Activated T-helper 9 cell treated with anti-CD3 and anti-CD28 coated beads, Interleukin-2, amount 50 U/mL, for 16 hours (primary cell): ENCODE data around the gene CDC14B.

Source experiments
- DNase-seq: peaks from one replicate; pipeline ENCODE4 v3.0.0-alpha.2; 2020; ENCODE audit warnings: low read depth

The CDC14B gene

DNA sequence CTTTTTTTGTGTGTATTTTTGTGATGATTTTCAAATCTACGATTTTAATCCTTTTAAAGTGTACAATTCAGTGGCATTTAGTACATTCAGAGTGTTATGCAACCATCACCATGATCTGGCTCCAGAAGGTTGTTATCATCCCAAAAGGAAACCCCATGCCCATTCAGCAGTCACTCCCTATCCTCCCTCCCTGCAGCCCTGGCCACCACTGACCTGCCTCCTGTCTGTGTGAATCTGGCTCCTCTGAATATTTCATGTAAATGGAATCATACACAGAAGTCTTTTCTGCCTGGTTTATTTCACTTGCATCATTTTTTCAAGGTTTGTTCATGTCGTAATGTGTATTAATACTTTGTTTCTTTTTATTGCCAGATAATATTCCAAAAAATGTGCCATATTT, 137.2 kb downstream of the CDC14B start:
- DNase-seq = no peak

GRCh38 chr9:96480736-96481135, 138.9 kb downstream of the CDC14B start:
- no peak for DNase-seq

- DNase-seq = no peak
Observed at GRCh38 chr9:96478829-96479371, 140.7 kb downstream of the CDC14B start.

DNA sequence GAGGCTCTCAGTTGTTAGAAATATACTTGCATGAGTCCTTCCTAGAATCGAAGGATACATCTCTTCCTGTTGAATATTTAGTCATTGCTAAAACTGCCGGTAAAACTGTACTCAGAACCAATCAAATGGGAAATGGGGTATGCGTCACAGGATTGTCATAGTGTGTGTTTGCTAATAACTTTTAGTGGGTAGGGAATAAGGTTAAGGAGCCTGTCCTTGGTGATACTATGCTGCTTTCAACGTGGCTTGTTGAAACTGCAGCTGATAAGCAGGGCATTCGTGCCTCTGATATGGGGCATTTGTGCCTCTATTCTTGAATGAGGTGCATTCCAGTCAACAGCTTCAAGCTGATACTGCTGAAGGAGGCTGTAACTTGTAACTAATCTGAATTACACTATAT, 143.1 kb downstream of the CDC14B start:
- DNase-seq = no peak

- DNase-seq = no peak
Observed at GRCh38 chr9:96476013-96476412, 143.6 kb downstream of the CDC14B start.

DNA sequence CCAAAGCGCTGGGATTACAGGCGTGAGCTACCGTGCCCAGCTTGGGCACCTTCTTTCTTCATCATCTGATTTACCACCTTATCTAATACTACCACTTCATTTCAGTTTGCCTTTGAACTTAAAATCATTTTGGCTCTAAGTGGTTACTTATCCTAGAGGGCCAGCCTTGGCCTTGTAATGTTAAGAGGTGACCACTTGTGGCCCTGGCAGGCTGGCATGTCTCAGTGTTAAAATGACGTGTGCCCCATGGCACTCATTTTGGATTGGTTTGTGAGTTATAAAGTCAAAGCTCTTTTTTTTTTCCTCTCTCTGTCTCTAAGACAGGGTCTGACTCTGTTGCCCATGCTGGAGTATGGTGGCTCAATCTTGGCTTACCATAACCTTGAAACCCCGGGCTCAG, 151.9 kb downstream of the CDC14B start:
- DNase-seq = no peak

GRCh38 chr9:96464426-96464825, 155.2 kb downstream of the CDC14B start:
- DNase-seq = no peak

DNA sequence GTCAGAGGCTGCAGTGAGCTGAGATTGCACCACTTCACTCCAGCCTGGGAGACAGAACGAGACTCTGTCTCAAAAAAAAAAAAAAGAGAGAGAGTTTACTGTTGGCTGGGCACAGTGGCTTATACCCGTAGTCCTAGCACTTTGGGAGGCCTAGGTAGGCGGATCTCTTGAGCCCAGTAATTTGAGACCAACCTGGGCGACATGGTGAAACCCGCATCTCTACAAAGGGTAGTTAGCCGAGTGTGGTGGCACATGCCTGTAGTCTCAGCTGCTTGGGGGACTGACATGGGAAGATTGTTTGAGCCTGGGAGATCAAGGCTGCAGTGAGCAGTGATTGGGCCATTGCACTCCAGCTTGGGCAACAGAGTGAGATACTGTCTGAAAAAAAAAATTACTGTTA, 157.1 kb downstream of the CDC14B start:
- no peak for DNase-seq

DNA sequence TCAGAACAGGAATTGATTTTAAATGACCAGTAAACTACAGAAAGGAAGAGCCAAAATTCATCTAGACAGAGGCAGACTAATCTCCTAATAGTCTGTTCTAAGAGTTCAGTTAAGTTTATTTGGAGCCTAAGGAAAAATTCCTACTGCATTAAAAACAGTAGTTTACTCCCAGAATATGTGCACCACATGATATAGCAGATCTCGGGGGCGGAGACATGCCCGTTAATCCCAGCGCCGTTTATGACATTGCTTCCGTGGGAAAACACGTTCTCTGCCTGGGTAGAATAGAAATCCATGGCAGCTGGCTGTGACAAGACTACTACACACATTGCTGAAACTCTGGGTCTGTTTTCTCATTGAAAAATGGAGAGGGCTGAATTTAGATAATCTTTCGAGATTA, 158.3 kb downstream of the CDC14B start:
- DNase-seq = no peak

GRCh38 chr9:96460882-96461281, 158.8 kb downstream of the CDC14B start:
- no peak for DNase-seq

DNA sequence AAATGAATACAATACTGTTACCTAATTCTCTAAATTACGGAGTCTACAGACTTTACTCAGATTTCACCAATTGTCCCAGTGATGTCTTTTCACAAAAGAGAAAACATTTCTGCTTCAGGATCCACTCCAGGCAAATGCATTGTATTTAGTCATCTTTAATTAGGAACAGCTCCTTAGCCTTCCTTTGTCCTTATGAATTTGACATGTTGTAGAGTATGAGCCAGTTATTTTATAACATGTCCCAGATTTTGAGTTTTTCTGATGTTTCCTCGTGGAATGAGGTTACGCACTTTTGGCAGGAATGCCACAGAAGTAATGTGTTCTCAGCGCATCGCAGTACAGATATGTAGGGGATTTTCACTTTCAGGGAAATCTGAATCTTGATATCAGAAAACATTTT, 159.2 kb downstream of the CDC14B start:
- DNase-seq = no peak

- DNase-seq = no peak
Observed at GRCh38 chr9:96459268-96460007, 160.2 kb downstream of the CDC14B start.

DNA sequence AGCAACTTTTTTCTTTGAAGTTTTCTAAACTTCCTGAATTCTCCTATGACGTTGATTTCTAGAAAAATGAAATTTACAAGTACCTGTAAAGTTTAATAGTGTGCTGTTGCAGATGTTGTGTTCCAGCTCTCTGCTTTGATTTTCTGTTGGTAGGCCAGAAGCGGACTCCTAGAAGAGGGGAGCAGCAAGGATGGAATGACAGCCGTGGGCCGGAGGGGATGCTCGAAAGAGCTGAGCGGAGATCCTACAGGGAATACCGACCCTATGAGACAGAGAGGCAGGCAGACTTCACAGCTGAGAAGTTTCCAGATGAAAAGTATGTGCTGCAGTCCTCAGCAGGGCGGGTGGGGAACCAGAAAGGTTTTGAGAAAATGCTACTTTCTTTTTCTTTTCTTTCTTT, 161.4 kb downstream of the CDC14B start:
- DNase-seq = no peak

- no peak for DNase-seq
Observed at GRCh38 chr9:96457266-96457665, 162.4 kb downstream of the CDC14B start.

DNA sequence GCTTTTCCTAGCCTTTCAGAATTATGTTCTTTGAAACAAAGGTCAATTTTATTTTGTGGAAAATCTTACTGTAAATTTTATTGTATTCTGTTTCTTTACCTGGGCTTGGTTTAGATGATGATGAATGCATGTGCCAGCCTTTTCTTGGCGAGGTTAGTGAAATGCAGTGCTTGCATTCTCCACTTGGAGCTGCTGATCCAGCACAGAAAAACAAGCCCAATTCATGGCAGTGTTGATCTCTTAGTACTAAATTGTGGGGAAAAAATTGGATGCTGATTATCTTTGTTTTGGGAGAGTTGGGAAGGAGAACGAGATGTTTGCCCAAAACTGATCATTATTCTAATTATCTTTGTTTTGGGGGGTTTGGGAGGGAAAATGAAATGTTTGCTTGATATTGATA, 166.0 kb downstream of the CDC14B start:
- no peak for DNase-seq

DNA sequence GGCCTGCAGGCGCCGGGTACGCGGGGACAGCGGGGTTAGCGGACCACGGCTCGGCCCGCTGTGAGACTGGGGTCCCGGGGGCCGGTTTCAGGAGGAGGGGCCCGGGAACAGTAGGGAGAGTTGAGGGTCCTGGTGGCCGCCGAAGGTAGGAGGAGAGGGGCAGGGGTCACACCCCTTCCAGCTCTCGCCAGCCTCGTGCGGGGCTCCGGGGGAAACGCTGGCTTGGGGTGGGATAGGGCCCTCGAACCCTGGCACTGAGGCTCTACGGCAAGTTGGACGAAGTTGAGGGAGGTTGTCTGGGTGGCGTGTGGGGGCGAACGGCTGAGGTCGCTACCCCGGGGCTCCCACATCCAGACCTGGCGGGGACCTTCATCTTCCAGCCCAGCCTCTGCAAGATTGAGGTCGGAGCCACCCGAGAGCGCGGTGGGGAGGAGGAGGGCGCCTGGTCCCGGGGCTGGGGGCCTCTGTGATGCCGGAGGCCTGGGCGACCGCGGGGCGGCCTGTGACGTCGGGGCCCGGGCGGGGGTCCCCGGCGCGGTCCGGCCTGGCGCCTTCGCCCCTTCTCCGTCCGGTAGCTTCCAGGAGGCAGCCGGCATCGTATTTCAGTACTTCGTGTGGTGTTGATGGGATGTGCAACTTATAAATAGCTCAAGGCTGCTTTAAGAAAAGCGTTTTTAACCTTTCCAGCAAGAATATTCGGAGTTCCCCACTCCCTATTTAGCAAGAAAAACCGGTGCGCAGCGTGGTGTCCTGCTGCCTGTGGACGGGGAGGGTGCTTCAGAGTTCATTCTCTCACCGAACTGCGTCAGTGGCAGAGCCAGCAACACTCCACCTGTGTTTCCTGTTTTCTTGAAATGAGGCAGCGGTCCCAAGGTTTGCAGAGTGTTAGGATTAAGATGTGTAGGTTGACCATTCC, 168.8 kb downstream of the CDC14B start:
- DNase-seq = peak; percentile 3
